Small intestine (tissue), 7 donors: ENCODE results near the gene ZMIZ1. TPM values are rescaled to one million over a fixed set of nuclear protein-coding genes. Genes with fewer than 3 reads are reported as not detected.

Experiments
- DNase-seq, 2 donors: peaks; one replicate each; pipeline versions ENCODE4 v3.0.0 to v3.0.0-alpha.2; 2013
- FAIRE-seq: peaks from 2 replicates; lab custom pipeline; 2012; peaks lifted over from hg19 to GRCh38; lab: Jason Lieb, UNC
- H3K27ac ChIP-seq, 3 donors: one replicate each; pipeline ENCODE4 v1.5.1; 2013; ENCODE audit warnings: low read length in 2 of 3, mild to moderate bottlenecking in 2 of 3, control low read depth in 1 of 3, inconsistent platforms in 1 of 3, low read depth in 1 of 3, moderate library complexity in 1 of 3
- H3K27me3 ChIP-seq, 3 donors: one replicate each; pipeline ENCODE4 v1.6.1; 2013; ENCODE audit warnings: low read length in 3 of 3, inconsistent platforms in 1 of 3; ENCODE audit not compliant: control insufficient read depth in 3 of 3, insufficient read depth in 3 of 3
- H3K36me3 ChIP-seq, 3 donors: one replicate each; pipeline ENCODE4 v1.6.1; 2013; ENCODE audit warnings: low read length in 3 of 3, inconsistent platforms in 1 of 3, low read depth in 1 of 3, mild to moderate bottlenecking in 1 of 3, moderate library complexity in 1 of 3; ENCODE audit not compliant: control insufficient read depth in 3 of 3, insufficient read depth in 2 of 3
- H3K4me1 ChIP-seq, 3 donors: one replicate each; pipeline ENCODE4 v1.6.1; 2013; ENCODE audit warnings: low read length in 2 of 3, inconsistent platforms in 1 of 3, low read depth in 1 of 3, mild to moderate bottlenecking in 1 of 3, moderate library complexity in 1 of 3; ENCODE audit not compliant: control insufficient read depth in 3 of 3, insufficient read depth in 2 of 3
- H3K4me3 ChIP-seq, 3 donors: one replicate each; pipeline ENCODE4 v1.5.1; 2013; ENCODE audit warnings: low read length in 3 of 3, control low read depth in 1 of 3, inconsistent platforms in 1 of 3, low read depth in 1 of 3, mild to moderate bottlenecking in 1 of 3, moderate library complexity in 1 of 3
- H3K9me3 ChIP-seq, 2 donors: one replicate each; pipeline ENCODE4 v1.6.1; 2013; ENCODE audit warnings: low read depth in 1 of 2, low read length in 1 of 2; ENCODE audit not compliant: control insufficient read depth in 2 of 2, insufficient read depth in 1 of 2
- WGBS, 3 donors: extraction: QIAGEN DNeasy Blood & Tissue Kit; methylation state at CpG; one replicate each; pipeline ENCODE4 v1.1.7; 2013; 5-methylcytosine and 5-hydroxymethylcytosine counted together
- polyA plus RNA-seq, 4 donors: library from polyadenylated mRNA; stranded (reverse) in 3 of 4; unstranded in 1 of 4; fragments of 200-250 nt in 3 of 4; fragments of 120-200 nt in 1 of 4; gene quantifications; one replicate each; pipeline versions ENCODE4 v1.2.1 to v1.2.3, GENCODE V29; 2013
- donor health status: healthy with polysubstance abuse.
- donor health status: control.
- donor health status: control.
- donor health status: Bipolar disorder and iron deficiency.
- donor health status: healthy.

The ZMIZ1 gene
- polyA plus RNA-seq, 4 donors, result 15.1 to 40.7 (median 19.9) TPM

GRCh38 chr10:79097021-79097872 lies 28.5 kb downstream of the ZMIZ1 start:
- no peaks in the 10 kb centered on the region for H3K27me3 ChIP-seq
- H3K4me3 ChIP-seq, result no peak overlapping the region
- H3K27ac ChIP-seq, result no peak overlapping the region
- no peaks in the 10 kb centered on the region for H3K9me3 ChIP-seq
- H3K36me3 ChIP-seq, result peaks cover 0 to 41% (median 0%) of the 10 kb centered on the region in 3 donors
- H3K4me1 ChIP-seq, result peaks cover 9 to 69% (median 24%) of the 10 kb centered on the region in 3 donors
- DNase-seq (no peak), FAIRE-seq (no peak)
- 53 to 60% (median 58%) methylated on average over 11 of the region's 11 CpGs for WGBS, 3 donors

GRCh38 chr10:79098061-79098460 lies 29.3 kb downstream of the ZMIZ1 start:
- no peaks in the 10 kb centered on the region for H3K9me3 ChIP-seq
- H3K4me3 ChIP-seq, result no peak overlapping the region
- peak; percentile 53 to 55 for DNase-seq
- peaks cover 0 to 41% (median 0%) of the 10 kb centered on the region in 3 donors for H3K36me3 ChIP-seq
- H3K27me3 ChIP-seq, result no peaks in the 10 kb centered on the region
- 53 to 86% (median 69%) methylated on average over 5 of the region's 5 CpGs for WGBS, 3 donors
- H3K27ac ChIP-seq, result no peak overlapping the region
- FAIRE-seq, result no peak
- peaks cover 7 to 68% (median 24%) of the 10 kb centered on the region in 3 donors for H3K4me1 ChIP-seq

- DNase-seq (no peak), FAIRE-seq (no peak)
- Histone ChIP-seq H3K4me1 (peaks cover 7 to 64% (median 24%) of the 10 kb centered on the region in 3 donors), H3K27ac (no peak overlapping the region), H3K36me3 (peaks cover 0 to 41% (median 0%) of the 10 kb centered on the region in 3 donors), H3K27me3 (no peaks in the 10 kb centered on the region), H3K4me3 (no peak overlapping the region), H3K9me3 (no peaks in the 10 kb centered on the region)
- 84 to 88% (median 86%) methylated on average over 10 of the region's 10 CpGs for WGBS, 3 donors
These were observed 29.8 kb downstream of the ZMIZ1 start for GRCh38 chr10:79098596-79099015.

GRCh38 chr10:79099898-79100448 lies 31.2 kb downstream of the ZMIZ1 start:
- H3K27ac ChIP-seq, result no peak overlapping the region
- FAIRE-seq (no peak), DNase-seq (no peak)
- H3K36me3 ChIP-seq, result peaks cover 0 to 47% (median 0%) of the 10 kb centered on the region in 3 donors
- 89 to 97% (median 90%) methylated on average over 2 of the region's 2 CpGs for WGBS, 3 donors
- peaks cover 7 to 51% (median 14%) of the 10 kb centered on the region in 3 donors for H3K4me1 ChIP-seq
- H3K4me3 ChIP-seq, result no peak overlapping the region
- H3K27me3 ChIP-seq, result no peaks in the 10 kb centered on the region
- H3K9me3 ChIP-seq, result no peaks in the 10 kb centered on the region

GRCh38 chr10:79100771-79101170 lies 32.0 kb downstream of the ZMIZ1 start:
- Histone ChIP-seq H3K4me1 (peaks cover 7 to 44% (median 14%) of the 10 kb centered on the region in 3 donors), H3K9me3 (no peaks in the 10 kb centered on the region), H3K36me3 (peaks cover 0 to 48% (median 0%) of the 10 kb centered on the region in 3 donors), H3K27me3 (no peaks in the 10 kb centered on the region), H3K4me3 (no peak overlapping the region), H3K27ac (peak overlapping the region in 2 of 3 donors; percentile 4 to 59)
- DNase-seq (peak; percentile 42 to 53), FAIRE-seq (no peak)
- 15 to 39% (median 25%) methylated on average over 5 of the region's 5 CpGs for WGBS, 3 donors

- no peaks in the 10 kb centered on the region for H3K27me3 ChIP-seq
- DNase-seq (peak; percentile 34 to 54), FAIRE-seq (no peak)
- WGBS, 3 donors, result 14 to 32% (median 16%) methylated on average over 21 to 22 of the region's 22 CpGs
- H3K4me3 ChIP-seq, result no peak overlapping the region
- no peaks in the 10 kb centered on the region for H3K9me3 ChIP-seq
- peaks cover 7 to 41% (median 14%) of the 10 kb centered on the region in 3 donors for H3K4me1 ChIP-seq
- H3K27ac ChIP-seq, result peak overlapping the region; percentile 41 to 69 (median 59)
- peaks cover 0 to 52% (median 0%) of the 10 kb centered on the region in 3 donors for H3K36me3 ChIP-seq
These were observed 33.1 kb downstream of the ZMIZ1 start for GRCh38 chr10:79101560-79102497.

GRCh38 chr10:79102498-79102874 lies 33.7 kb downstream of the ZMIZ1 start:
- no peak for FAIRE-seq

More at GRCh38 chr10:79102498-79102874, 33.7 kb downstream of the ZMIZ1 start:
- WGBS, 3 donors, result 53 to 59% (median 55%) methylated on average over 7 of the region's 7 CpGs
- H3K27me3 ChIP-seq, result no peaks in the 10 kb centered on the region
- H3K36me3 ChIP-seq, result peaks cover 0 to 52% (median 0%) of the 10 kb centered on the region in 3 donors
- DNase-seq, result no peak
- H3K4me1 ChIP-seq, result peaks cover 7 to 38% (median 14%) of the 10 kb centered on the region in 3 donors
- H3K9me3 ChIP-seq, result no peaks in the 10 kb centered on the region
- no peak overlapping the region for H3K4me3 ChIP-seq
- H3K27ac ChIP-seq, result peak overlapping the region in 2 of 3 donors; percentile 59 to 69
